NCI-H1436 (cell line): ENCODE data around the gene EPHA2.

ENCODE experiments used
- DNase-seq: peaks from one replicate; lab custom pipeline; 2025; lab: John Stamatoyannopoulos, UW

The EPHA2 gene

GRCh38 chr1:16149702-16150488 lies 6.0 kb downstream of the EPHA2 start:
- DNase-seq: no peak

GRCh38 chr1:16149146-16149545 lies 6.7 kb downstream of the EPHA2 start:
- DNase-seq: no peak

GRCh38 chr1:16148329-16149092 lies 7.4 kb downstream of the EPHA2 start:
- DNase-seq: no peak

- DNase-seq: no peak
Measured at GRCh38 chr1:16147156-16147926, 8.5 kb downstream of the EPHA2 start.

- DNase-seq: no peak
Measured at GRCh38 chr1:16146279-16147155, 9.4 kb downstream of the EPHA2 start.

GRCh38 chr1:16145662-16146278 lies 10.1 kb downstream of the EPHA2 start:
- no peak for DNase-seq

GRCh38 chr1:16145030-16145661 lies 10.7 kb downstream of the EPHA2 start:
- no peak for DNase-seq

GRCh38 chr1:16144325-16145029 lies 11.4 kb downstream of the EPHA2 start:
- DNase-seq: no peak

GRCh38 chr1:16143566-16144324 lies 12.1 kb downstream of the EPHA2 start:
- DNase-seq: no peak

GRCh38 chr1:16143005-16143565 lies 12.8 kb downstream of the EPHA2 start:
- DNase-seq: no peak

GRCh38 chr1:16142383-16142995 lies 13.4 kb downstream of the EPHA2 start:
- no peak for DNase-seq

- no peak for DNase-seq
Measured at GRCh38 chr1:16141573-16142336, 14.1 kb downstream of the EPHA2 start.

- DNase-seq: no peak
Measured at GRCh38 chr1:16140068-16140596, 15.7 kb downstream of the EPHA2 start.

GRCh38 chr1:16139473-16139962 lies 16.4 kb downstream of the EPHA2 start:
- DNase-seq: no peak

- DNase-seq: no peak
Measured at GRCh38 chr1:16138772-16139221, 17.1 kb downstream of the EPHA2 start.

GRCh38 chr1:16137890-16138467 lies 17.9 kb downstream of the EPHA2 start:
- DNase-seq: no peak

GRCh38 chr1:16135501-16135900 lies 20.4 kb downstream of the EPHA2 start:
- no peak for DNase-seq
